H9 (cell line): Measurements from ENCODE around the gene GYG1. TPM values are rescaled to one million over a fixed set of nuclear protein-coding genes. Genes with fewer than 3 reads are reported as not detected.

Experiments used
- DNase-seq: peaks from one replicate; pipeline ENCODE4 v3.0.0-alpha.2; 2017
- H2AFZ ChIP-seq: one replicate; pipeline ENCODE4 v1.6.1; 2013; ENCODE audit warnings: mild to moderate bottlenecking, low read length, control low read depth, moderate library complexity
- H2AK5ac ChIP-seq: 2 replicates; pipeline ENCODE4 v1.6.1; 2013; ENCODE audit warnings: low read length, control low read depth, mixed read lengths; ENCODE audit not compliant: insufficient read length
- H2BK120ac ChIP-seq: one replicate; pipeline ENCODE4 v1.6.1; 2013; ENCODE audit warnings: low read depth, mild to moderate bottlenecking, low read length, control low read depth, inconsistent platforms; ENCODE audit not compliant: poor library complexity, severe bottlenecking
- H2BK12ac ChIP-seq: 2 replicates; pipeline ENCODE4 v1.6.1; 2013; ENCODE audit warnings: low read length, control low read depth, mixed read lengths, low read depth; ENCODE audit not compliant: insufficient read length
- H2BK15ac ChIP-seq: 2 replicates; pipeline ENCODE4 v1.6.1; 2013; ENCODE audit warnings: low read depth, low read length, control low read depth
- H2BK20ac ChIP-seq: one replicate; pipeline ENCODE4 v1.6.1; 2013; ENCODE audit warnings: low read depth, mild to moderate bottlenecking, low read length, control low read depth, inconsistent platforms; ENCODE audit not compliant: poor library complexity, severe bottlenecking
- H2BK5ac ChIP-seq: 2 replicates; pipeline ENCODE4 v1.6.1; 2013; ENCODE audit warnings: low read length, control low read depth, mixed read lengths; ENCODE audit not compliant: insufficient read length
- H3K14ac ChIP-seq: 2 replicates; pipeline ENCODE4 v1.6.1; 2013; ENCODE audit warnings: low read length, control low read depth; ENCODE audit not compliant: insufficient read depth
- H3K18ac ChIP-seq: 2 replicates; pipeline ENCODE4 v1.6.1; 2013; ENCODE audit warnings: low read depth, mild to moderate bottlenecking, mixed read lengths, low read length, control low read depth; ENCODE audit not compliant: insufficient read length
- H3K23ac ChIP-seq: 2 replicates; pipeline ENCODE4 v1.6.1; 2013; ENCODE audit warnings: low read length, control low read depth, mixed read lengths, low read depth; ENCODE audit not compliant: insufficient read length
- H3K23me2 ChIP-seq: 2 replicates; pipeline ENCODE4 v1.6.1; 2013; ENCODE audit warnings: low read depth, mild to moderate bottlenecking, mixed read lengths, low read length, control low read depth; ENCODE audit not compliant: insufficient read length, poor library complexity, severe bottlenecking
- H3K27ac ChIP-seq: 2 replicates; pipeline ENCODE4 v1.5.1; 2013; ENCODE audit warnings: low read length, control low read depth, mixed read lengths, low read depth; ENCODE audit not compliant: insufficient read length
- H3K27me3 ChIP-seq: 2 replicates; pipeline ENCODE4 v1.6.1; 2013; ENCODE audit warnings: low read length, control low read depth, inconsistent platforms; ENCODE audit not compliant: insufficient read depth
- H3K4ac ChIP-seq: 2 replicates; pipeline ENCODE4 v1.6.1; 2013; ENCODE audit warnings: low read depth, mild to moderate bottlenecking, control low read depth, inconsistent platforms, low read length, moderate library complexity
- H3K4me1 ChIP-seq: 2 replicates; pipeline ENCODE4 v1.6.1; 2013; ENCODE audit warnings: low read length, control low read depth, inconsistent platforms; ENCODE audit not compliant: insufficient read depth
- H3K4me2 ChIP-seq: 2 replicates; pipeline ENCODE4 v1.6.1; 2013; ENCODE audit warnings: low read length, control low read depth, mixed read lengths; ENCODE audit not compliant: insufficient read length, insufficient read depth
- H3K56ac ChIP-seq: 2 replicates; pipeline ENCODE4 v1.6.1; 2013; ENCODE audit warnings: low read depth, mild to moderate bottlenecking, mixed read lengths, low read length, control low read depth; ENCODE audit not compliant: insufficient read length
- H3K79me1 ChIP-seq: 2 replicates; pipeline ENCODE4 v1.6.1; 2013; ENCODE audit warnings: low read depth, mild to moderate bottlenecking, moderate library complexity, low read length, control low read depth, inconsistent platforms; ENCODE audit not compliant: insufficient read depth, poor library complexity, severe bottlenecking
- H3K79me2 ChIP-seq: 2 replicates; pipeline ENCODE4 v1.6.1; 2013; ENCODE audit warnings: low read length, control low read depth, inconsistent platforms; ENCODE audit not compliant: insufficient read depth
- H3K9ac ChIP-seq: 2 replicates; pipeline ENCODE4 v1.6.1; 2013; ENCODE audit warnings: low read length, control low read depth, mixed read lengths; ENCODE audit not compliant: insufficient read length; ENCODE audit errors: extremely low read depth
- H3K9me3 ChIP-seq: one replicate; pipeline ENCODE4 v1.6.1; 2013; ENCODE audit warnings: low read depth, low read length, inconsistent platforms; ENCODE audit not compliant: control insufficient read depth
- H3T11ph ChIP-seq: one replicate; pipeline ENCODE4 v1.6.1; 2013; ENCODE audit warnings: mild to moderate bottlenecking, low read length, control low read depth, inconsistent platforms
- H4K20me1 ChIP-seq: one replicate; pipeline ENCODE4 v1.6.1; 2013; ENCODE audit not compliant: control insufficient read depth, insufficient read length, insufficient read depth
- H4K5ac ChIP-seq: 2 replicates; pipeline ENCODE4 v1.6.1; 2013; ENCODE audit warnings: low read depth, mild to moderate bottlenecking, mixed read lengths, low read length, control low read depth; ENCODE audit not compliant: insufficient read length
- H4K8ac ChIP-seq: replicated peaks from 2 replicates; pipeline ENCODE4 v1.6.1; 2013; ENCODE audit warnings: low read length, control low read depth, mixed read lengths, low read depth; ENCODE audit not compliant: insufficient read length
- H4K91ac ChIP-seq: 2 replicates; pipeline ENCODE4 v1.6.1; 2013; ENCODE audit warnings: low read depth, mild to moderate bottlenecking, moderate library complexity, mixed read lengths, low read length, control low read depth; ENCODE audit not compliant: insufficient read length
- H3K27ac Mint-ChIP-seq, 3 experiments: 2 replicates in 2 of 3; 3 replicates in 1 of 3; pipeline ENCODE4 v1.8.0; 2020 to 2021; ENCODE audit warnings: mixed read lengths in 3 of 3, mild to moderate bottlenecking in 1 of 3, moderate library complexity in 1 of 3
- H3K27me3 Mint-ChIP-seq: 2 replicates; pipeline ENCODE4 v1.8.0; 2021; ENCODE audit warnings: low read depth, mild to moderate bottlenecking, moderate library complexity, mixed read lengths
- H3K36me3 Mint-ChIP-seq, 3 experiments: 2 replicates in 2 of 3; 3 replicates in 1 of 3; pipeline ENCODE4 v1.8.0; 2020 to 2021; ENCODE audit warnings: low read depth in 3 of 3, mixed read lengths in 3 of 3; ENCODE audit not compliant: insufficient read depth in 1 of 3
- H3K4me1 Mint-ChIP-seq, 2 experiments: 2 replicates each; pipeline ENCODE4 v1.8.0; 2020; ENCODE audit warnings: mixed read lengths in 2 of 2
- H3K4me3 Mint-ChIP-seq, 2 experiments: 2 replicates in 1 of 2; 3 replicates in 1 of 2; pipeline ENCODE4 v1.8.0; 2020 to 2021; ENCODE audit warnings: mild to moderate bottlenecking in 2 of 2, mixed read lengths in 2 of 2, moderate library complexity in 1 of 2
- H3K9me3 Mint-ChIP-seq, 2 experiments: 2 replicates in 1 of 2; 3 replicates in 1 of 2; pipeline ENCODE4 v1.8.0; 2020; ENCODE audit warnings: mild to moderate bottlenecking in 2 of 2, mixed read lengths in 2 of 2, moderate library complexity in 1 of 2
- CTCF ChIP-seq: fragments of 200-600 bp; sonication (generic); conservative IDR thresholded peaks from 3 replicates; pipeline ENCODE4 v1.8.0; 2021; ENCODE audit warnings: antibody characterized with exemption, mild to moderate bottlenecking
- WGBS: extraction: QIAGEN DNeasy Blood & Tissue Kit; methylation state at CpG from one replicate; pipeline ENCODE4 v1.1.7; 2013; ENCODE audit warnings: missing lambda C conversion rate, low lambda C conversion rate, mixed read lengths; ENCODE audit not compliant: insufficient read length; ENCODE audit errors: extremely low coverage; 5-methylcytosine and 5-hydroxymethylcytosine counted together
- total RNA-seq: library from RNA; stranded (reverse); gene quantifications from 2 replicates; pipeline ENCODE4 v1.2.1, GENCODE V29; 2021

Gene GYG1
- total RNA-seq, 1 experiment from 2014 or later, result 31.5 TPM

GRCh38 chr3:148971401-148972163 is 19.8 kb upstream of the GYG1 start:
- H3K79me2 ChIP-seq, result no peaks in the 10 kb centered on the region
- H2BK5ac ChIP-seq, result no peak overlapping the region
- no peaks in the 10 kb centered on the region for H3K79me1 ChIP-seq
- H3K9me3 ChIP-seq, result no peaks in the 10 kb centered on the region
- no peak overlapping the region for H3K14ac ChIP-seq
- H2BK120ac ChIP-seq, result no peak overlapping the region
- no peak overlapping the region for H3K23ac ChIP-seq
- no peak overlapping the region for H3K27ac ChIP-seq
- Mint-ChIP-seq H3K36me3 (peaks cover 0 to 3% (median 0%) of the 10 kb centered on the region in 3 experiments; a peak in 1 of 7 replicates), H3K4me3 (no peak overlapping the region), H3K4me1 (no peaks in the 10 kb centered on the region), H3K27me3 (no peaks in the 10 kb centered on the region), H3K9me3 (peaks cover 0 to 3% of the 10 kb centered on the region in 2 experiments; a peak in 3 of 5 replicates), H3K27ac (no peak overlapping the region)
- H3K4me2 ChIP-seq, result no peak overlapping the region
- no peak overlapping the region for H4K5ac ChIP-seq
- no peak overlapping the region for H2AK5ac ChIP-seq
- H2BK20ac ChIP-seq, result no peak overlapping the region
- no peak overlapping the region for H3K9ac ChIP-seq
- no peak overlapping the region for H2BK12ac ChIP-seq
- WGBS, result no CpG with 5 or more reads among the region's 1 CpG
- no peaks in the 10 kb centered on the region for H3K27me3 ChIP-seq
- no peak overlapping the region for H4K91ac ChIP-seq
- no peak overlapping the region for H3K56ac ChIP-seq
- H3K4me1 ChIP-seq, result no peaks in the 10 kb centered on the region
- H2AFZ ChIP-seq, result no peak overlapping the region
- no peak overlapping the region for H4K8ac ChIP-seq
- no peak for TF ChIP-seq CTCF
- no peak overlapping the region for H3T11ph ChIP-seq
- DNase-seq, result no peak
- no peaks in the 10 kb centered on the region for H3K23me2 ChIP-seq
- no peaks in the 10 kb centered on the region for H4K20me1 ChIP-seq
- no peak overlapping the region for H2BK15ac ChIP-seq
- no peak overlapping the region for H3K4ac ChIP-seq
- no peak overlapping the region for H3K18ac ChIP-seq
